AG08395 (cell line): ENCODE results near the gene NFKBIA.
"Not testable (repeated sequence)": the region's sequence is repeated elsewhere in the genome, so short reads cannot be mapped to it uniquely, and the experiment has no call there.

Experiments
- DNase-seq: peaks from one replicate; pipeline ENCODE4 v3.0.0; 2012; ENCODE audit warnings: mixed read lengths, low spot score

The NFKBIA gene

GRCh38 chr14:35404449-35405303, at the start of gene NFKBIA:
TSS of gene NFKBIA (minus strand) at chr14:35404749. CDS start at chr14:35404644, 105 bp downstream.
- DNase-seq: peak; percentile 89

GRCh38 chr14:35446450-35446849, 41.9 kb upstream of the NFKBIA start:
- no peak for DNase-seq

GRCh38 chr14:35444104-35444503, 39.6 kb upstream of the NFKBIA start:
- DNase-seq: no peak

- no peak for DNase-seq
These were observed 36.6 kb upstream of the NFKBIA start for GRCh38 chr14:35441160-35441559.

GRCh38 chr14:35438910-35439713, 34.6 kb upstream of the NFKBIA start:
- DNase-seq: peak; percentile 19

GRCh38 chr14:35438492-35438891, 33.9 kb upstream of the NFKBIA start:
- DNase-seq: not testable (repeated sequence)

GRCh38 chr14:35435177-35435576, 30.6 kb upstream of the NFKBIA start:
- DNase-seq: no peak

- DNase-seq: no peak
These were observed 29.3 kb upstream of the NFKBIA start for GRCh38 chr14:35433826-35434225.

- DNase-seq: no peak
These were observed 26.1 kb upstream of the NFKBIA start for GRCh38 chr14:35430459-35431199.

- DNase-seq: no peak
These were observed 25.4 kb upstream of the NFKBIA start for GRCh38 chr14:35429951-35430350.

- DNase-seq: no peak
These were observed 21.3 kb upstream of the NFKBIA start for GRCh38 chr14:35425850-35426249.

- no peak for DNase-seq
These were observed 19.1 kb upstream of the NFKBIA start for GRCh38 chr14:35423621-35424020.

GRCh38 chr14:35420036-35420811, 15.7 kb upstream of the NFKBIA start:
- peak; percentile 77 for DNase-seq

- DNase-seq: no peak
These were observed 14.9 kb upstream of the NFKBIA start for GRCh38 chr14:35419429-35419841.

- DNase-seq: no peak
These were observed 13.5 kb upstream of the NFKBIA start for GRCh38 chr14:35418093-35418492.

- DNase-seq: no peak
These were observed 11.7 kb upstream of the NFKBIA start for GRCh38 chr14:35416108-35416750.

- DNase-seq: no peak
These were observed 9.8 kb upstream of the NFKBIA start for GRCh38 chr14:35414365-35414764.

GRCh38 chr14:35412272-35413056, 7.9 kb upstream of the NFKBIA start:
- DNase-seq: no peak

GRCh38 chr14:35410858-35411257, 6.3 kb upstream of the NFKBIA start:
- no peak for DNase-seq

GRCh38 chr14:35409595-35409994, 5.0 kb upstream of the NFKBIA start:
- no peak for DNase-seq
